SJCRH30 (cell line): ENCODE data around the gene THG1L. TPM values are rescaled to one million over a fixed set of nuclear protein-coding genes. Genes with fewer than 3 reads are reported as not detected.
"Not testable (repeated sequence)": the region's sequence is repeated elsewhere in the genome, so short reads cannot be mapped to it uniquely, and the experiment has no call there.

Experiments used
- DNase-seq, 2 experiments: peaks; one replicate each; pipeline ENCODE4 v3.0.0-alpha.2; 2015 to 2020
- H3K27ac ChIP-seq: fragments of 250-450 bp; sonication (Bioruptor Pico); 2 replicates; pipeline ENCODE4 v1.5.1; 2020; ENCODE audit warnings: mild to moderate bottlenecking, moderate library complexity
- H3K27me3 ChIP-seq: fragments of 250-450 bp; sonication (Bioruptor Pico); 2 replicates; pipeline ENCODE4 v1.5.1; 2020; ENCODE audit warnings: mild to moderate bottlenecking, moderate library complexity
- H3K36me3 ChIP-seq: fragments of 250-450 bp; sonication (Bioruptor Pico); 2 replicates; pipeline ENCODE4 v1.5.1; 2020; ENCODE audit warnings: mild to moderate bottlenecking, moderate library complexity
- H3K4me1 ChIP-seq: fragments of 250-450 bp; sonication (Bioruptor Pico); 2 replicates; pipeline ENCODE4 v1.5.1; 2020; ENCODE audit warnings: mild to moderate bottlenecking, moderate library complexity
- H3K4me3 ChIP-seq: fragments of 250-450 bp; sonication (Bioruptor Pico); 2 replicates; pipeline ENCODE4 v1.5.1; 2020; ENCODE audit warnings: mild to moderate bottlenecking, moderate library complexity
- H3K9me3 ChIP-seq: fragments of 250-450 bp; sonication (Bioruptor Pico); replicated peaks from 2 replicates; pipeline ENCODE4 v1.5.1; 2020; ENCODE audit warnings: mild to moderate bottlenecking, moderate library complexity
- total RNA-seq: library from RNA; depleted of rRNA; stranded (reverse); fragments of >200 nt; shearing (Covaris generic); gene quantifications from 2 replicates; pipeline ENCODE4 v1.2.3, GENCODE V29; 2014; rRNA removed

Gene THG1L
- 23.8 and 27.2 TPM in 2 replicates for total RNA-seq

- H3K27ac ChIP-seq, result peak within 1 kb of the TSS; percentile 59
Observed at GRCh38 chr5:157731272-157732129, at the start of gene THG1L. TSS of gene THG1L (plus strand) at chr5:157731420. CDS start at chr5:157731441, 21 bp downstream.

GRCh38 chr5:157682257-157682656 lies 49.0 kb upstream of the THG1L start:
- no peak for DNase-seq
- no peaks in the 10 kb centered on the region for H3K9me3 ChIP-seq
- H3K27me3 ChIP-seq, result no peaks in the 10 kb centered on the region

More at GRCh38 chr5:157731272-157732129, at the start of gene THG1L:
- H3K36me3 ChIP-seq, result peaks cover 15% of the 10 kb centered on the region; the same call in 1 of the 2 replicates
- no peaks in the 10 kb centered on the region for H3K27me3 ChIP-seq
- peak within 1 kb of the TSS; percentile 69 for H3K4me3 ChIP-seq
- H3K9me3 ChIP-seq, result no peaks in the 10 kb centered on the region; the same call in 1 of the 2 replicates
- peak; percentile 99 for DNase-seq
- H3K4me1 ChIP-seq, result peaks cover 4% of the 10 kb centered on the region; the same call in 1 of the 2 replicates

GRCh38 chr5:157686276-157687197 lies 44.7 kb upstream of the THG1L start:
- H3K9me3 ChIP-seq, H3K36me3 ChIP-seq, H3K4me1 ChIP-seq, H3K4me3 ChIP-seq, H3K27ac ChIP-seq, H3K27me3 ChIP-seq: not testable (repeated sequence)
- peak in 1 of 2 experiments; percentile 20 for DNase-seq

More at GRCh38 chr5:157682257-157682656, 49.0 kb upstream of the THG1L start:
- H3K4me3 ChIP-seq, result no peak overlapping the region
- no peak overlapping the region for H3K27ac ChIP-seq
- H3K36me3 ChIP-seq, result no peaks in the 10 kb centered on the region
- peaks cover 6% of the 10 kb centered on the region for H3K4me1 ChIP-seq

- Histone ChIP-seq H3K36me3 (no peaks in the 10 kb centered on the region), H3K27ac (no peak overlapping the region), H3K4me3 (no peak overlapping the region), H3K4me1 (peaks cover 6% of the 10 kb centered on the region), H3K27me3 (no peaks in the 10 kb centered on the region), H3K9me3 (0 out of 2 replicates have a peak, but pooled peaks cover 2% of the 10 kb centered on the region)
- DNase-seq, result no peak
Observed at GRCh38 chr5:157687198-157687554, 44.0 kb upstream of the THG1L start.

- Histone ChIP-seq H3K9me3 (0 out of 2 replicates have a peak, but pooled peaks cover 2% of the 10 kb centered on the region), H3K27ac (no peak overlapping the region), H3K4me3 (no peak overlapping the region), H3K36me3 (no peaks in the 10 kb centered on the region), H3K4me1 (peaks cover 6% of the 10 kb centered on the region), H3K27me3 (no peaks in the 10 kb centered on the region)
- DNase-seq, result no peak
Observed at GRCh38 chr5:157689942-157690689, 41.1 kb upstream of the THG1L start.

GRCh38 chr5:157690690-157691433 lies 40.4 kb upstream of the THG1L start:
- Histone ChIP-seq H3K4me1 (peaks cover 6% of the 10 kb centered on the region), H3K27ac (no peak overlapping the region), H3K27me3 (no peaks in the 10 kb centered on the region), H3K36me3 (no peaks in the 10 kb centered on the region), H3K4me3 (no peak overlapping the region), H3K9me3 (0 out of 2 replicates have a peak, but pooled peaks cover 2% of the 10 kb centered on the region)
- no peak for DNase-seq

GRCh38 chr5:157693816-157694215 lies 37.4 kb upstream of the THG1L start:
- not testable (repeated sequence) for H3K27me3 ChIP-seq, DNase-seq, H3K9me3 ChIP-seq

GRCh38 chr5:157696154-157696553 lies 35.1 kb upstream of the THG1L start:
- not testable (repeated sequence) for H3K36me3 ChIP-seq, H3K4me3 ChIP-seq, DNase-seq, H3K27me3 ChIP-seq, H3K27ac ChIP-seq, H3K4me1 ChIP-seq, H3K9me3 ChIP-seq

More at GRCh38 chr5:157693816-157694215, 37.4 kb upstream of the THG1L start:
- H3K4me1 ChIP-seq, H3K27ac ChIP-seq, H3K36me3 ChIP-seq, H3K4me3 ChIP-seq: not testable (repeated sequence)

GRCh38 chr5:157698674-157699073 lies 32.5 kb upstream of the THG1L start:
- not testable (repeated sequence) for H3K27ac ChIP-seq

GRCh38 chr5:157703736-157704135 lies 27.5 kb upstream of the THG1L start:
- no peak overlapping the region for H3K4me3 ChIP-seq

More at GRCh38 chr5:157698674-157699073, 32.5 kb upstream of the THG1L start:
- H3K9me3 ChIP-seq, H3K36me3 ChIP-seq, H3K27me3 ChIP-seq, H3K4me1 ChIP-seq, DNase-seq, H3K4me3 ChIP-seq: not testable (repeated sequence)

GRCh38 chr5:157708866-157709265 lies 22.4 kb upstream of the THG1L start:
- Histone ChIP-seq H3K36me3 (no peaks in the 10 kb centered on the region; the same call in 1 of the 2 replicates), H3K4me1 (peaks cover 34% of the 10 kb centered on the region), H3K9me3 (no peaks in the 10 kb centered on the region; the same call in 1 of the 2 replicates), H3K27me3 (no peaks in the 10 kb centered on the region), H3K27ac (peak overlapping the region; percentile 76), H3K4me3 (no peak overlapping the region)
- peak; percentile 61 to 84 for DNase-seq

More at GRCh38 chr5:157703736-157704135, 27.5 kb upstream of the THG1L start:
- H3K27me3 ChIP-seq, result no peaks in the 10 kb centered on the region
- H3K4me1 ChIP-seq, result peaks cover 6% of the 10 kb centered on the region
- no peaks in the 10 kb centered on the region for H3K36me3 ChIP-seq
- no peaks in the 10 kb centered on the region; the same call in 1 of the 2 replicates for H3K9me3 ChIP-seq
- H3K27ac ChIP-seq, result no peak overlapping the region
- no peak for DNase-seq

- H3K27me3 ChIP-seq, result no peaks in the 10 kb centered on the region
- no peak overlapping the region for H3K4me3 ChIP-seq
- H3K27ac ChIP-seq, result peak overlapping the region; percentile 76
Observed at GRCh38 chr5:157709346-157709745, 21.9 kb upstream of the THG1L start.

GRCh38 chr5:157710431-157710830 lies 20.8 kb upstream of the THG1L start:
- Histone ChIP-seq H3K4me1 (peaks cover 34% of the 10 kb centered on the region), H3K36me3 (no peaks in the 10 kb centered on the region; the same call in 1 of the 2 replicates), H3K4me3 (no peak overlapping the region)

More at GRCh38 chr5:157709346-157709745, 21.9 kb upstream of the THG1L start:
- H3K36me3 ChIP-seq, result no peaks in the 10 kb centered on the region; the same call in 1 of the 2 replicates
- DNase-seq, result no peak
- H3K9me3 ChIP-seq, result no peaks in the 10 kb centered on the region; the same call in 1 of the 2 replicates
- H3K4me1 ChIP-seq, result peaks cover 34% of the 10 kb centered on the region

More at GRCh38 chr5:157710431-157710830, 20.8 kb upstream of the THG1L start:
- DNase-seq, result no peak
- no peaks in the 10 kb centered on the region for H3K27me3 ChIP-seq
- H3K9me3 ChIP-seq, result no peaks in the 10 kb centered on the region; the same call in 1 of the 2 replicates
- no peak overlapping the region for H3K27ac ChIP-seq
